IMR-90 (cell line): ENCODE results near the gene NR1I2.

Experiments used
- BHLHE40 ChIP-seq: fragments of 150-350 bp; IDR thresholded peaks from 2 replicates; pipeline ENCODE4 v1.6.1; 2016; ENCODE audit warnings: mild to moderate bottlenecking, low read depth, low read length
- CEBPB ChIP-seq: IDR thresholded peaks from 2 replicates; pipeline ENCODE4 v1.6.1; 2012; ENCODE audit warnings: low read depth, low read length, improper control_type of control experiment
- FOS ChIP-seq: fragments of 150-350 bp; IDR thresholded peaks from 2 replicates; pipeline ENCODE4 v1.6.1; 2016; ENCODE audit warnings: low read depth, low read length
- MAFK ChIP-seq: IDR thresholded peaks from 2 replicates; pipeline ENCODE4 v1.6.1; 2012; ENCODE audit warnings: low read depth, low read length, improper control_type of control experiment
- MAZ ChIP-seq: IDR thresholded peaks from 2 replicates; pipeline ENCODE4 v1.6.1; 2012; ENCODE audit warnings: low read depth, mild to moderate bottlenecking, low read length, improper control_type of control experiment, moderate library complexity, borderline replicate concordance
- POLR2A ChIP-seq: IDR thresholded peaks from 2 replicates; pipeline ENCODE4 v1.6.1; 2012; ENCODE audit warnings: mild to moderate bottlenecking, low read depth, low read length
- RAD21 ChIP-seq: IDR thresholded peaks from 2 replicates; pipeline ENCODE4 v1.6.1; 2012; ENCODE audit warnings: low read length, improper control_type of control experiment
- RCOR1 ChIP-seq: IDR thresholded peaks from 2 replicates; pipeline ENCODE4 v1.6.1; 2012; ENCODE audit warnings: mild to moderate bottlenecking, low read length, improper control_type of control experiment; ENCODE audit not compliant: insufficient replicate concordance
- TF ChIP-seq, protein P1 (sequence below): conservative IDR thresholded peaks from 2 replicates; pipeline ENCODE4 v1.5.1; 2012; ENCODE audit warnings: mild to moderate bottlenecking, low read depth, low read length, improper control_type of control experiment
- TF ChIP-seq, protein P2 (sequence below): fragments of 150-350 bp; IDR thresholded peaks from 2 replicates; pipeline ENCODE4 v1.6.1; 2017; ENCODE audit warnings: mild to moderate bottlenecking, antibody characterized with exemption, low read length, low read depth

DNA sequence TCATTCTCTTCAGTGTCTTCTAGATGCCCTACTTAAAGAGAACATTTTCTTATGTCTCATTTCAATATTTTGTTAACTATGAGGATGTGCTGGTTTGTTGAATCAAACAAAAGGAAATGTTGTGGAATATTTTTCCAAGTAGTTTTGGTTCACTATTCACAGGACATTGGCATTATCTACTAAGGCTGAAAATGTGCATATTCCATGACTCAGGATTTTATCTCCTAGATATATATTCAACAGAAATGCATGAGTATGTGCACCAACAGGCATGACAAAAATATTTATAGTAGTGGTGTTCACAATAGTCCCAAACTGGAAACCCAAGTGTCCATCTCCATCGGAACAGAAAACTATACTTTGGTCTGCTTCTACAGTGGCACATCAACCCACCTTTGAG lies 16.7 kb upstream of the NR1I2 start:
- TF ChIP-seq, protein P1, sequence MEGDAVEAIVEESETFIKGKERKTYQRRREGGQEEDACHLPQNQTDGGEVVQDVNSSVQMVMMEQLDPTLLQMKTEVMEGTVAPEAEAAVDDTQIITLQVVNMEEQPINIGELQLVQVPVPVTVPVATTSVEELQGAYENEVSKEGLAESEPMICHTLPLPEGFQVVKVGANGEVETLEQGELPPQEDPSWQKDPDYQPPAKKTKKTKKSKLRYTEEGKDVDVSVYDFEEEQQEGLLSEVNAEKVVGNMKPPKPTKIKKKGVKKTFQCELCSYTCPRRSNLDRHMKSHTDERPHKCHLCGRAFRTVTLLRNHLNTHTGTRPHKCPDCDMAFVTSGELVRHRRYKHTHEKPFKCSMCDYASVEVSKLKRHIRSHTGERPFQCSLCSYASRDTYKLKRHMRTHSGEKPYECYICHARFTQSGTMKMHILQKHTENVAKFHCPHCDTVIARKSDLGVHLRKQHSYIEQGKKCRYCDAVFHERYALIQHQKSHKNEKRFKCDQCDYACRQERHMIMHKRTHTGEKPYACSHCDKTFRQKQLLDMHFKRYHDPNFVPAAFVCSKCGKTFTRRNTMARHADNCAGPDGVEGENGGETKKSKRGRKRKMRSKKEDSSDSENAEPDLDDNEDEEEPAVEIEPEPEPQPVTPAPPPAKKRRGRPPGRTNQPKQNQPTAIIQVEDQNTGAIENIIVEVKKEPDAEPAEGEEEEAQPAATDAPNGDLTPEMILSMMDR, result no peak
- TF ChIP-seq FOS (no peak), MAZ (no peak), POLR2A (no peak), RCOR1 (no peak), RAD21 (no peak), CEBPB (no peak), BHLHE40 (no peak), MAFK (no peak)
- TF ChIP-seq, protein P2, sequence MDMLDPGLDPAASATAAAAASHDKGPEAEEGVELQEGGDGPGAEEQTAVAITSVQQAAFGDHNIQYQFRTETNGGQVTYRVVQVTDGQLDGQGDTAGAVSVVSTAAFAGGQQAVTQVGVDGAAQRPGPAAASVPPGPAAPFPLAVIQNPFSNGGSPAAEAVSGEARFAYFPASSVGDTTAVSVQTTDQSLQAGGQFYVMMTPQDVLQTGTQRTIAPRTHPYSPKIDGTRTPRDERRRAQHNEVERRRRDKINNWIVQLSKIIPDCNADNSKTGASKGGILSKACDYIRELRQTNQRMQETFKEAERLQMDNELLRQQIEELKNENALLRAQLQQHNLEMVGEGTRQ, result no peak
